GM18499 (cell line): Measurements from ENCODE around the gene RPS6KB1.
"Not testable (repeated sequence)": the region's sequence is repeated elsewhere in the genome, so short reads cannot be mapped to it uniquely, and the experiment has no call there.

Experiments used
- ATAC-seq: cut with Tn5 transposase; IDR thresholded peaks from one replicate; pipeline ENCODE4 v1.9.1; 2021; ENCODE audit warnings: moderate number of reproducible peaks; ENCODE audit not compliant: insufficient read depth, unreplicated experiment

The RPS6KB1 gene

GRCh38 chr17:59892924-59893675 lies at the start of gene RPS6KB1, which contains the start of gene TUBD1:
RPS6KB1 (plus strand) TSS chr17:59893121; CDS start chr17:59893185, 64 bp downstream.
TUBD1 (minus strand) TSS chr17:59892943; CDS start chr17:59891002, 1,941 bp downstream.
- peak; percentile 72 for ATAC-seq

- ATAC-seq, result no peak
Measured at GRCh38 chr17:59844884-59845594, 47.9 kb upstream of the RPS6KB1 start.

- ATAC-seq, result no peak
Measured at GRCh38 chr17:59845595-59846393, 47.1 kb upstream of the RPS6KB1 start.

GRCh38 chr17:59846394-59847165 lies 46.3 kb upstream of the RPS6KB1 start:
- ATAC-seq, result no peak

- ATAC-seq, result no peak
Measured at GRCh38 chr17:59848385-59848668, 44.6 kb upstream of the RPS6KB1 start.

- ATAC-seq, result no peak
Measured at GRCh38 chr17:59848778-59849177, 44.1 kb upstream of the RPS6KB1 start.

- not testable (repeated sequence) for ATAC-seq
Measured at GRCh38 chr17:59850311-59850710, 42.6 kb upstream of the RPS6KB1 start.

- ATAC-seq, result no peak
Measured at GRCh38 chr17:59851439-59852375, 41.2 kb upstream of the RPS6KB1 start.

- ATAC-seq, result not testable (repeated sequence)
Measured at GRCh38 chr17:59852847-59853167, 40.1 kb upstream of the RPS6KB1 start.

GRCh38 chr17:59853168-59853918 lies 39.6 kb upstream of the RPS6KB1 start:
- no peak for ATAC-seq

- ATAC-seq, result not testable (repeated sequence)
Measured at GRCh38 chr17:59853919-59854729, 38.8 kb upstream of the RPS6KB1 start.

GRCh38 chr17:59856859-59857794 lies 35.8 kb upstream of the RPS6KB1 start:
- ATAC-seq, result no peak

- ATAC-seq, result no peak
Measured at GRCh38 chr17:59858167-59858816, 34.6 kb upstream of the RPS6KB1 start.

- ATAC-seq, result no peak
Measured at GRCh38 chr17:59858932-59859331, 34.0 kb upstream of the RPS6KB1 start.

- ATAC-seq, result no peak
Measured at GRCh38 chr17:59859444-59860025, 33.4 kb upstream of the RPS6KB1 start.

- ATAC-seq, result no peak
Measured at GRCh38 chr17:59863616-59864015, 29.3 kb upstream of the RPS6KB1 start.
